OCI-LY7 (cell line): ENCODE data around the gene COL8A2. TPM values are rescaled to one million over a fixed set of nuclear protein-coding genes. Genes with fewer than 3 reads are reported as not detected.

Experiments used
- BruUV-seq: library from RNA; stranded (reverse); fragments of 400-500 nt; replicated peaks from 2 replicates; lab custom pipeline; 2021; lab: Mats Ljungman, UMichigan
- CTCF ChIA-PET: fragments of 300-600 bp; sonication (Branson Sonifier 250); formaldehyde crosslinking; loops from one replicate; lab custom pipeline; 2022; ENCODE audit warnings: antibody characterized with exemption; ENCODE audit not compliant: unreplicated experiment; lab: Charles Lee
- POLR2A ChIA-PET: fragments of 300-600 bp; sonication (Branson Sonifier 250); formaldehyde crosslinking; loops from one replicate; lab custom pipeline; 2022; ENCODE audit warnings: antibody characterized with exemption; lab: Charles Lee
- DNase-seq: peaks from one replicate; pipeline ENCODE4 v3.0.0-alpha.2; 2015; ENCODE audit warnings: low spot score
- H2AFZ ChIP-seq: fragments of 200-600 bp; sonication (generic), shearing (Covaris generic); 2 replicates; pipeline ENCODE4 v1.6.1; 2014; ENCODE audit warnings: mild to moderate bottlenecking, antibody characterized with exemption, low read length, moderate library complexity
- H3K27ac ChIP-seq: fragments of 200-600 bp; sonication (generic); 2 replicates; pipeline ENCODE4 v1.5.1; 2014; ENCODE audit warnings: mixed run types, low read depth, mild to moderate bottlenecking, moderate library complexity, low read length, inconsistent platforms; ENCODE audit not compliant: poor library complexity, severe bottlenecking
- H3K36me3 ChIP-seq: fragments of 200-600 bp; sonication (generic); 2 replicates; pipeline ENCODE4 v1.6.1; 2014; ENCODE audit warnings: mild to moderate bottlenecking, antibody characterized with exemption, low read length, moderate library complexity, mixed read lengths; ENCODE audit not compliant: insufficient read depth
- H3K4me1 ChIP-seq: fragments of 200-600 bp; sonication (generic); 2 replicates; pipeline ENCODE4 v1.5.1; 2014; ENCODE audit warnings: mild to moderate bottlenecking, low read length; ENCODE audit not compliant: insufficient read depth, poor library complexity, severe bottlenecking
- H3K4me2 ChIP-seq: fragments of 200-600 bp; sonication (generic); 2 replicates; pipeline ENCODE4 v1.6.1; 2014; ENCODE audit warnings: mild to moderate bottlenecking, low read length
- H3K4me3 ChIP-seq: fragments of 200-600 bp; sonication (generic); 2 replicates; pipeline ENCODE4 v1.5.1; 2014; ENCODE audit warnings: mild to moderate bottlenecking, low read depth, low read length; ENCODE audit not compliant: poor library complexity, severe bottlenecking
- H3K79me2 ChIP-seq: fragments of 200-600 bp; sonication (generic); 2 replicates; pipeline ENCODE4 v1.6.1; 2016; ENCODE audit warnings: low read depth, mild to moderate bottlenecking, low read length, moderate library complexity, mixed read lengths; ENCODE audit not compliant: insufficient read depth
- H3K9me2 ChIP-seq: fragments of 200-600 bp; sonication (generic); 2 replicates; pipeline ENCODE4 v1.6.1; 2016; ENCODE audit warnings: mild to moderate bottlenecking, low read length, mixed read lengths; ENCODE audit not compliant: insufficient read depth
- H3K9me3 ChIP-seq: fragments of 200-600 bp; sonication (generic); 2 replicates; pipeline ENCODE4 v1.6.1; 2014; ENCODE audit warnings: mild to moderate bottlenecking, mixed run types, low read length, mixed read lengths
- H4K20me1 ChIP-seq: fragments of 200-600 bp; sonication (generic); 2 replicates; pipeline ENCODE4 v1.6.1; 2014; ENCODE audit warnings: mild to moderate bottlenecking, antibody characterized with exemption, low read length, moderate library complexity, mixed read lengths; ENCODE audit not compliant: insufficient read depth
- EZH2phosphoT487 ChIP-seq: fragments of 200-600 bp; sonication (generic); IDR thresholded peaks from 2 replicates; pipeline ENCODE4 v1.6.1; 2018; ENCODE audit warnings: low read depth, borderline replicate concordance, mild to moderate bottlenecking, mixed run types, antibody characterized with exemption, low read length, moderate library complexity, mixed read lengths
- intact Hi-C: fragments of 100-400 bp; cut with micrococcal nuclease; formaldehyde crosslinking; loops from one replicate; pipeline ENCODE4 v1.10.0; 2022; ENCODE audit not compliant: unreplicated experiment
- total RNA-seq, 2 experiments: library from RNA; depleted of rRNA in 1 of 2; stranded (reverse); fragments of >200 nt in 1 of 2; shearing (Covaris generic) in 1 of 2; gene quantifications; 2 replicates each; pipeline ENCODE4 v1.2.3, GENCODE V29; 2014 to 2022
- TF ChIP-seq, protein P1 (sequence below): fragments of 200-600 bp; sonication (generic); conservative IDR thresholded peaks from 2 replicates; pipeline ENCODE4 v1.5.1; 2014; ENCODE audit warnings: mild to moderate bottlenecking, antibody characterized with exemption, low read length, moderate library complexity, mixed read lengths

Gene COL8A2
- total RNA-seq, 2 experiments from 2014 or later: not detected

DNA sequence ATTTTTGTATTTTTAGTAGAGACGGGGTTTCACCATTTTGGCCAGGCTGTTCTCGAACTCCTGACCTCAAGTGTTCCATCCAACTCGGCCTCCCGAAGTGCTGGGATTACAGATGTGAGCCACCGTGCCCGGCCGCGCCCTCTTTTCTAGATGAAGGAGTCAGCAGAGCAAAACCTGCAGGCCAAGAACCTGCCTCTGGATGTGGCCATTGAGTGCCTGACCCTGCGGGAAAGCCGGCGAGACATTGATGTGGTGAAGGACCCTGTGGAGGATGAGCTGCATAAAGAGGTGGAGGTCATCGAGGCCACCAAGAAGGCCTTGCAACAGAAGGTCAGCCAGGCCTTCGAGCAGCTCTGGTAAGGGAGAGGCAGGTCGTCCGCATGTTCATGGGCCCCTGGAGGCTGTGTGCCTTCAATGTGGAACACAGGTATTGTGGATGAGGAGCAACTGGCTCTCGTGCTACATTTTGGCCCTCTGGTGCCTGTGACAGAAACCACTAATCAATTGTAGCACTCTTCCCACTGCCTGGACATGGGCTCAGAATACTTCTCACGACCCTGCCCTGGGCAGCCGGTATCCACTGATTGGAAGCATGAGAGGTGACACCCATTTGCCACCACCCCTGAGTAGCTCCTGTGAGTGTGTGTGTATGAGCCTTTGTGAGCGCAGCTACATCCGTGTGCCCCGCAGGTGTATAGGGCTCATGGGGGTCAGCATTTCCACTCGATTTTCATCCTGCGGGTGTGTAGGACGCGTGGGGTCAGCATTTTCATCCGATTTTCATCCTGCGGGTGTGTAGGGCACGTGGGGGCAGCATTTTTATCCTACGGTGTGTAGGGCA, 39.1 kb downstream of the COL8A2 start:
- Histone ChIP-seq H3K9me3 (no peaks in the 10 kb centered on the region), H3K4me3 (no peak overlapping the region), H2AFZ (no peak overlapping the region), H3K4me1 (peaks cover 16% of the 10 kb centered on the region), H3K36me3 (no peaks in the 10 kb centered on the region), H3K27ac (no peak overlapping the region), H3K9me2 (no peaks in the 10 kb centered on the region), H4K20me1 (peaks cover 6% of the 10 kb centered on the region; the same call in 1 of the 2 replicates), H3K4me2 (no peak overlapping the region), H3K79me2 (peaks cover 18% of the 10 kb centered on the region)
- POLR2A ChIA-PET: interaction anchor here (0.6 to 1.7 kb wide), 4 partner anchors 13 to 1101 kb away, joined by 3 to 5 read pairs (median 4); partner anchors contain the start of gene TMEM35B
- CTCF ChIA-PET: no interaction called here
- intact Hi-C loops: loop anchor here (5.0 kb wide), 1 partner anchor 204 kb away; the partner anchor contains the start of gene AGO1
- DNase-seq: no peak
- BruUV-seq: no TSS peak
- TF ChIP-seq, protein P1, sequence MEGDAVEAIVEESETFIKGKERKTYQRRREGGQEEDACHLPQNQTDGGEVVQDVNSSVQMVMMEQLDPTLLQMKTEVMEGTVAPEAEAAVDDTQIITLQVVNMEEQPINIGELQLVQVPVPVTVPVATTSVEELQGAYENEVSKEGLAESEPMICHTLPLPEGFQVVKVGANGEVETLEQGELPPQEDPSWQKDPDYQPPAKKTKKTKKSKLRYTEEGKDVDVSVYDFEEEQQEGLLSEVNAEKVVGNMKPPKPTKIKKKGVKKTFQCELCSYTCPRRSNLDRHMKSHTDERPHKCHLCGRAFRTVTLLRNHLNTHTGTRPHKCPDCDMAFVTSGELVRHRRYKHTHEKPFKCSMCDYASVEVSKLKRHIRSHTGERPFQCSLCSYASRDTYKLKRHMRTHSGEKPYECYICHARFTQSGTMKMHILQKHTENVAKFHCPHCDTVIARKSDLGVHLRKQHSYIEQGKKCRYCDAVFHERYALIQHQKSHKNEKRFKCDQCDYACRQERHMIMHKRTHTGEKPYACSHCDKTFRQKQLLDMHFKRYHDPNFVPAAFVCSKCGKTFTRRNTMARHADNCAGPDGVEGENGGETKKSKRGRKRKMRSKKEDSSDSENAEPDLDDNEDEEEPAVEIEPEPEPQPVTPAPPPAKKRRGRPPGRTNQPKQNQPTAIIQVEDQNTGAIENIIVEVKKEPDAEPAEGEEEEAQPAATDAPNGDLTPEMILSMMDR: no peak
- TF ChIP-seq EZH2phosphoT487: no peak

DNA sequence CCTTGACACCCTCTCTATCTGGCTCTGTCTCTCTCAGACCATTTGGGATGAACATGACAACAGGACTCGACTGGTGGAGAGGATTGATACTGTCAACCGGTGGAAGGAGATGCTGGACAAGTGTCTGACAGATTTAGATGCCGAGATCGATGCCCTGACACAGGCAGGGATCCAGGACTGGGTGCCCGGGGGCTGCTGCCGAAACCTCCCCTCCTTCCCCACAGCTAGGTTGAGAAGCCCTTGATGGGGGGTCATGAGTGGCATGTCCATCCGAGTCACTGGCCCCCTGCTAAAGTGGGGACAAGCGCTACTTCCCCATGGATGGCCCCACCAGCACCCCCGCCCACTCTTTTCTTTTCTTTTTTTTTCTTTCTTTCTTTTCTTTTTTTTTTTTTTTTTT, 39.9 kb downstream of the COL8A2 start:
- no peak overlapping the region for H2AFZ ChIP-seq
- no peak for DNase-seq
- ChIA-PET POLR2A (interaction anchor here (0.7 kb wide), 1 partner anchor 1100 kb away, joined by 3 read pairs; the partner anchor contains the start of gene TMEM35B), CTCF (no interaction called here)
- H3K79me2 ChIP-seq: peaks cover 12% of the 10 kb centered on the region
- H3K9me2 ChIP-seq: no peaks in the 10 kb centered on the region
- H3K4me2 ChIP-seq: no peak overlapping the region
- no TSS peak for BruUV-seq
- peaks cover 11% of the 10 kb centered on the region for H3K4me1 ChIP-seq
- no peak for TF ChIP-seq EZH2phosphoT487
- TF ChIP-seq, protein P1: no peak
- H3K9me3 ChIP-seq: no peaks in the 10 kb centered on the region
- peaks cover 6% of the 10 kb centered on the region; the same call in 1 of the 2 replicates for H4K20me1 ChIP-seq
- H3K27ac ChIP-seq: no peak overlapping the region
- H3K4me3 ChIP-seq: no peak overlapping the region
- no peaks in the 10 kb centered on the region for H3K36me3 ChIP-seq
- intact Hi-C loops: loop anchor here (5.0 kb wide), 1 partner anchor 203 kb away; the partner anchor contains the start of gene AGO1
